ENCODE results near the gene TANGO2.
"Not testable (repeated sequence)": the region's sequence is repeated elsewhere in the genome, so short reads cannot be mapped to it uniquely, and the experiment has no call there.

The TANGO2 gene

DNA sequence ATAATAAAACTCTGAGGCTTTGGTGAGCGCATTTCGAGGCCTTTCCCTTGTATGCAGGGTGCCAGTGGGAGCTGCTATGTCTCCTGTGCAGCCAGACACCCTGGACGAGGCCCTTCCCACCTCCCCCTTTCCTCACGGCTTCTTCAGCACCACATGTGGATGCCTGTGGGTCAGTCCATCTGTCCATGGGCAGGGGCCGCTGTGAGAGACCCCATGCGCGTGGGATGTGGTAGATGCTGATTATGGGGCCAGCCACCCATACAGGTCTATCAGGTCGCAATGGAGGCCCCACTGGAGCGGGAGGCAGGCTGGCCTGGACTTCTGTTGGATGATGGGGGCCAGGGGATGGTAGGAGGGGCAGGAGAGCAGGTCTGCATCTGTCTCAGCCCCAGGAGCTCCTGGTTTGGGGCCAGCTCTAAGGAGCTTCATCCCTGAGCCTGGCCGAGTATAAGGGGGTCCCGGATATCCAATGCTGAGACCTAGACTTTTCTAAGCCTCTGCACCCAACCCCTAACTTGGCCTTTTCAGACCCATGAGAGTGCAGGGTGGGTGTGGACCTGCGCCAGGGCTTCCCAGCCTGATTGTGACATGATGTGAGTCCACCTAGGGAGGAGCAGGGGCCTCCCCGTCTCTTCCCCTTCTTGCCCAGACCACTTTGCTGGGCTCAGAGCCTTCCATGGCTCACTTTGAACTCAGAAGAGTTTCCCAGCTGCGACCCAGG is 45.1 kb downstream of the TANGO2 start:
- no peak for DNase-seq (ENCODE audit: low read depth)

DNA sequence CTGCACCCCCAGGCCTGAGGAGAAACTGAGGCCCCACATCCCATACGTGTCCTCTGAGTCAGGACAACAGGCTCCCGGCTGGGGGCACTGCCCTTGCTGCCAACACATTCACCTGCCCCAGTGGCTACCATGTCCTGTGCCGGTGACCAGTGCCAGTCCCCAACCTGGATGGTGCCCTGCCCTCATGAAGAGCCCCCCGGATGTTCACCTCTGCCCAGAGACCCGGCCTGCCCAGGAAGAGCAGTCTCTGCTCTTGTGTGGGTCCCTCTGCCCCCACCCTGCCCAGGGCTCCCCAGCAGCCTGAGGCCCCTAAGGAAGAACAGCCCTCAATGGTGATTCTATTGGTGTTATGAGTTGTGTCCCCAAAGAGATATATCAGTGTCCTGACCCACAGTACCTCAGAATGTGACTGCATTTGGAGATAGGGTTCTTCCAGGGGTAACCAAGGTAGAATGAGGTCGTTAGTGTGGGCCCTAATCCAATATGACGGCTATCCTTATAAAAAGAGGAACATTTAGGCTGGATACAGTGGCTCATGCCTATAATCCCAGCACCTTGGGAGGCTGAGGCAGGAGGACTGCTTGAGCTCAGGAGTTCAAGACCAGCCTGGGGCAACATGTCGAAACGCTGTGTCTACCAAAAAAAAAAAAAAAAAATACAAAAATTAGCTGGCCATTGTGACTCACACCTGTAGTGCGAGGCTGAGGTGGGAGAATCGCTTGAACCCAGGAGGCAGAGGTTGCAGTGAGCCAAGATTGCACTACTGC is 45.9 kb downstream of the TANGO2 start:
- DNase-seq (ENCODE audit: low read depth): no peak

DNA sequence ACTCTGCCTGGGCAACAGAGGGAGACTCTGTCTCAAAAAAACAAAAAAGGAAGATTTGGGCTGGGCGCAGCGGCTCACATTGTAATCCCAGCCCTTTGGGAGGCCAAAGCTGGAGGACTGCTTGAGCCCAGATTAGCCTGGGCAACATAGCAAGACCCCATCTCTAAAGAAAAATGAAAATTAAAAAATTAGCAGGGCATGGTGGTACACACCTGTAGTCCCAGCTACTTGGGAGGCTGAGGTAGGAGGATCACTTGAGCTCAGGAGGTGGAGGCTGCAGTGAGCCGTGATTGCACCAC is 46.4 kb downstream of the TANGO2 start:
- not testable (repeated sequence) for DNase-seq (ENCODE audit: low read depth)

DNA sequence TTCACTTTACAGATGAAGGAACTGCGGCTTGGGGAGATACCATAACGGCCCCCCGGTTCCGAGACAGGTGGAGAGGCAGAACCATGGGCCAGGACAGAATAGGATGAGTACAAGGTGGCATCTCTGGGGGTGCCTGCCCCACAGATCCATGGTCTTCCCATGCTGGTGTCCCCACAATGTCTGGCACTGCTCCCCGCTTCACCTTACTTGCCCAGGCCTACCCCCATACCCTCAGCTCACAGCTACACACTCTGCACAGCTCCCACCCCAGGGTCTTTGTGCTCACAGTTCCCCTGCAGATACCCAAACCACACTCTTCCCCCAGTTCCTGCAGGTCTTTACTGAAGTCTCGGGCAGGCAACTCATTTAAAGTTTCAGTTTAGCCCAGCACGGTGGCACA is 47.7 kb downstream of the TANGO2 start:
- DNase-seq (ENCODE audit: low read depth): no peak

DNA sequence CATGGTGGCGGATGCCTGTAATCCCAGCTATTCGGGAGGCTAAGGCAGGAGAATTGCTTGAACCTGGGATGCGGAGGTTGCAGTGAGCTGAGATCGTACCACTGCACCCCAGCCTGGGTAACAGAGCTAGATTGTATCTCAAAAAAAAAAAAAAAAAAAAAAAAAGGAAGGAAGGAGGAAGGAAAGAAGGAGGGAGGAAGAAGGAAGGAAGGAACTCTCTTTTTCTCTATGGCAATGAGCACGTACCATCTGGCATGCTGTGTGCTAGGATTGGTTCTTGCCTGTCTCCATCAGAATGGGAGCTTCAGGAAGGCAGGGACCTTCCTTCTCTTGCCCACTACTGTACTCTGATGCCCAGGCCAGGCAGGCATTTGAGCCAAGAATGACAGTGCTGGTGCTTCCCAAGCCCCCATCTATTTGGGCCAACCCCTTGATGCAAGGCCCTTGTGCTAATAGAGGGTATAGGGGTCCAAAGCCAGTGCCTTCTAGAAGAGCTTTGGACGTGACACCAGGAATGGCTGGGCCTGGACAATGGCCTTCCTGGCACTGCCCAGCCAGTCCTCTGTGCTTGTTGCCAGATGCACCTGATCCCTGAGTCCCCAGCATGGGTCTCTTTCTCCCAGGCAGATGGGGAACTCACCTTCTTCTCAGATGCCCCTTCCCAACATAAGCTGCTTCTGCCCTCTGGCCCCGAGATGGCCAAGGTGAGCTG is 48.6 kb downstream of the TANGO2 start:
- no peak for DNase-seq (ENCODE audit: low read depth)

DNA sequence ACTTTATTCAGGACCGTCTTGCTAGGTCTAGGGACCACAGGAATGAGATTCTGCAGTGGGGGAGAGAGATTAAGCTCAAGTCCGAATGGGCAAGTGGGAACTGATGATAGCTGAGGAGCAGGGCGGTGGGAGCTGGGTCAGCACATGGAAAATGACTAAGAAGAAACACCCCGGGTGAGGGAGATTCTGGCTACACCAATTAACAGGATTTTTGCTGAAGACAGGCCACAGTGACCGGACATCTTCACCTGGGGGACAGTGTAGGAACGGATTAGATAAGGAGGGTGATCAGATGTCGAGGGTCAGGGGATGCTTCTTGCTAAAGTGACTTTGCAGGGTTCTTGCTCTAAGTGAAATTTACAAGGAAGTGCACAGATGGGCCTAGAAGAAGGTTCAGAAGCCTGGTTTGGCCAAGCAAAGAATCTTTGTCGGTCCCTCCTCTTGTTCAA is 50.6 kb downstream of the TANGO2 start:
- DNase-seq (ENCODE audit: low read depth): no peak

DNA sequence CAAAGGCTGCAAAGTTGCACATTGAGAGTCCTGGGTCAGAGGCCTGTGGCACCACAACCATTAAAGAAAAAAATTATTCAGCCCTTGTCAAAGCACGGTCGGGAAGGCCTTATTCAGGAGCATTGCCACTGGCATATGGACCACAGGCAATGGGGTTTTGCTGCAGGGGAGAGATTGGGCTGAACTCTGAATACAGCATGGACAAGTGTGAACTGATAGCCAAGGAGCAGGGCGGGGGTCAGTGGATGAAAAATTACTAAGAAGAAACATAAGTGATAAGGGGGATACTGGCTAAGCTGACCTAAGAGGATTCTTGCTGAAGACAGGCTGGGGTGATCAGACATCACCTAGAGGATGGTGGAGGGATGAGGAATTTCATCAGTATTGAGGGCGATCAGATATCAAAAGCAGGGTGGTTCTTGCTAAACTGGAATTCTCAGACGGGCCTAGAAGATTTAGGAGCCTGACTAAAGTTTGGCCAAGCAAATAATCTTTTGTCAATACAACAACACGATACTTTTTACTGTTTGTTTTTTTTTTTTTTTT is 55.8 kb downstream of the TANGO2 start:
- DNase-seq (ENCODE audit: low read depth): no peak

DNA sequence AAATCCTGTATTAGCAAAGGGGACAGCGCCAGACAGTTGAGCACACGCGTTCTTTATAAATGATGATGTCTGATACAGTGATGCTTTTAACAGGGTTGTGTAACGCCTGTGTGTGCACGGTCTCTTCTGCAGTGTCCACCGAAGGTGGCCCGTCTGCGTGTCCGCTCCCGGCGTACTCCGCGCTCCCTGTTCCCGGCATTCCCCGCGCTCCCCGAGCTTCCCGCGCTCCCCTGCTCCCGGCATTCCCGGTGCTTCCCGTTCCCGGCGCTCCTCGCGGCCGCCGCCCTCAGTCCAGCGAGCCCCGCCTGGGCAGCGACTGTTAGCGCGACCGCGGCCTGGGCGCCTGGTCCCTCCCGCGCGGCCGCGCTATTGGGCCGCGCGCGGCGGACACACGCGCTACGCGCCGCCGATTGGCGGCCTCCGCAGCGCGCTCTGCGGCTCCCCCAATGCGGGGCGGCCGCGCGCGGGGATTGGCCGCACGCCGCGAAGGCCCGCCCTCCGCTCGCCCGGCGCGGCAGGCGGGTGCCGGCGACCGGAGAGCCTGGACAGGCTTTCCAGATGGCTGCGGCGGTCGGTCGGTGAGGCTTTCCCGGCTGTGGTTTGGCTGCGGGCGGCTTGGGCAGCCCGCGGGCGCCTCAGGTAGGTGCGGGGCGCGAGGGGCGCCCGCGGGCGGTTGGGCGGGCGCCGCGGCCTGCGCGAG is 59.0 kb downstream of the TANGO2 start, which contains the start of gene DGCR8:
TSS of gene DGCR8 (plus strand) at position 497 of the 700 bp plus-strand sequence. CDS start 5,723 bp downstream, outside the sequence.
- DNase-seq (ENCODE audit: low read depth): peak; percentile 64

DNA sequence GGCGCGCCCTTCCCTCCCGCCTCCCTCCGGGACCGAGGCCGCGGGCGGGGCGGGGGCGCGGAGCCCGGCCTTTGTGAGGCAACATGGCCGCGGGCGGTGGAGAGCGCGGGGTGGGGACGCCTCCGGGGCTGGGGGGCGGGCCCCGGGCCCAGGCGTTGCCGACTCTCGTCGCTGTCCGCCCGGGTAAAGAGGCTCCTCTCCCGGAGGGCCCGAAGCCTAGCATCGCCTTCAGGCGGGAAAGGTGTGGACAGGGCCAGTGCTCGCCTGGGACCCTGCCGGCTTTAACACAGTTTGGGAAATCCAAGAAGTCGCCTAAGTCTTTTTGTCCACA is 59.5 kb downstream of the TANGO2 start:
- DNase-seq (ENCODE audit: low read depth): peak; percentile 64

DNA sequence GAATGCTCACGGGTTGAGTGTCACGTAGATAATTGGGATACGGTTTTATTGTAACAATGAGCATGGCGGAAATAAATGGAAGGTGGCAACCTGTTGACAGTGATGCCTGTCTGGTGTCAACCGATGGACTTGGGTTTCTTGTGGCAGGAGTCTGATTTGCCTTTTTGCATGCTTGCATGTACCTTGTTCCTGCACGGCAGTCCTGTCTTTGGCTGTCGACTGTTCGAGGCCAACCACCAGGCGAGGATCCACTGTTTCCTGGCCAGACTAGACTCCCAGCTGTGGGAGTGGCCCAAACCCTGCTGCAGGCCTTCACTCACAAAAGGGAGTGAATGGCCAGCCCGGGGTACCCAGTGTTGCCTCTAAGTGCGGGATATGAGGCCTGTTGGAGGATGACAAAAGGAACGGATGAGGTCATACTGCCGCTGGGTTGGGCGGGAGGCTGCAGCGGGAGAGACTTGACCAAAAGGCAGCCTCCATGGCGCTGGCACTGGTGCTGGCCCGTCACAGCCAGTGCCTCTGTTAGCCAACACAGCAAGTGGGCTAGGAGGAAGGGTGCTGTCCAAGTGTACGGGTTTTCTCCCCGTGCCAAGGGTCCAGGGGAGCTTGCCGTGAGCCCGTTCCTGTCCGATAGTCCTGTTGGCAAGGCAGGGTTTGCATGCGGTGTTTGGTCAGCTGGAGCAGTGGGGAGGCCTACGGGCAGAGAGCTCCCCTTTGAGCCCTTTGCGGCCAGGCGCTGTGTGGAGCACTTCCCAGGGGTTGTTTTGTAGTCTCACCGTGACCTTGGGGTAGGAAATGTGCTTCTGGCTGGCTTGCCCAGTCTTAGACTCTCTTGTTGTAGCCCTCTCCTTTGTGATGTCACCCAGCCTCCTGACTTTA is 60.1 kb downstream of the TANGO2 start:
- no peak for DNase-seq (ENCODE audit: low read depth)

DNA sequence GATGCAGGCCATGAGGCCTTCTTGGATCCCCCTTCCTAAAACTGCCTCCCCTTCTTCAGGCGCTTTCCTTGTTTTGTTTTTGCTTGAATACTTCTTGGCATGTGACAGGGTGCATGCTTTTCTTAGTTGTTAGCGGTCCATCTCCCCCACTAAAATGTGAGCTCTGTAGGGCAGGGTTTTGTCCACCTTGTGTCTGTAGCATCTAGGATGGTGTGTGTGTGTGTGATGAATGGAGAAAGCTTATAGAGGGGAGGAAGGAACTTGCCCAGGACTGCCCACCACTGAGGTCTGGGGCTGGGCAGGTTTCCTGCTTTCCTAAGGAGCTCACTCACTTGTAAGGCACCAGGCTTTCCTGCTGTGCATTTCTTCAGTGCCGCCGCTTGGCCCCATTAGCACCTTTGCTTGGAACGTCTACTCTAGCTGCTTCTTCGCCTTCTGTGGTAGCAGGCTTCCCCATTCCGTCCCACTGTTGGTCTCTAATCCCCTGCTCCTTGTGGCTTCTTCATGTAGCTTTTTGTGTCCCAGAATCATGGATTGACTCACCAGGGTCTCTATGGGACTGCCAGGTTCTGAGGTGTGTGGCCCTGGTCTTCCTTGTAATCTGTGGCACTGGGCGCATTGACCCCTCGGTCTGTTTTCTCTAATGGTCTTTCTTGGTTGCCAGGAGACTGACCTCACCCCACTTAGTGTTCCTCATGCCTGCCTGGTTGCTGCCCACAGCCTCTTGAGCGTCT is 62.4 kb downstream of the TANGO2 start:
- DNase-seq (ENCODE audit: low read depth): no peak

DNA sequence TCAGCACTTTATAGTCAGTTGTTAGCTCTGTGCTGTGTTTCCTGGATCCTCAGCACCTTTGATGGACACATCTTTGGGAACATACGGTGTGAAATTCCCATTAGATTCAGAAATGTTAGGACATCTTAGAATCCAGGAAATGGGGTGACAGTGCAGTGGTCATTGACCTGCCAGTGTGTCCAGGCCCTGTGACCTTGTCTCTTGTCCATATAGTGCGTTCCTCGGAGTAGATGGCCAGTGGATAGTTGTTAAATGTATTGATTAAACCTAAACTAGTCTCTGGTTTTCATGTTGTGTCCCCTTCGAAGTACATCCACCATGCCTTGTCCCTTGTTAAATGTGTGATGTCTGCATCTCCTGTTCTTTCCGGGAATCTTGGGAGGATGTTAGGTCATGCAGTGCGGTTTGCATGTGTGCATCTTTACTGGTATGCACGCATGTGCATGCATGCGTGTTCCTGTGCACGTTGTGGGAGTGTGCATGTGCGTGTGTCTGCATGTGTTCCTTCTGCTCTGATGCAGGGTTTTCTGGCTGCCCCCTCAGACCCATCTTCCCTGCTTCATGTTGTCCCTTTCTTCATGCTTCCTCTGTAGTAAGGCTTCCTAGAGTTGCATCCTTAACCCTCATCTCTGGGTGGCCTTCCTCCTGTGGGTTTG is 63.1 kb downstream of the TANGO2 start:
- DNase-seq (ENCODE audit: low read depth): no peak

DNA sequence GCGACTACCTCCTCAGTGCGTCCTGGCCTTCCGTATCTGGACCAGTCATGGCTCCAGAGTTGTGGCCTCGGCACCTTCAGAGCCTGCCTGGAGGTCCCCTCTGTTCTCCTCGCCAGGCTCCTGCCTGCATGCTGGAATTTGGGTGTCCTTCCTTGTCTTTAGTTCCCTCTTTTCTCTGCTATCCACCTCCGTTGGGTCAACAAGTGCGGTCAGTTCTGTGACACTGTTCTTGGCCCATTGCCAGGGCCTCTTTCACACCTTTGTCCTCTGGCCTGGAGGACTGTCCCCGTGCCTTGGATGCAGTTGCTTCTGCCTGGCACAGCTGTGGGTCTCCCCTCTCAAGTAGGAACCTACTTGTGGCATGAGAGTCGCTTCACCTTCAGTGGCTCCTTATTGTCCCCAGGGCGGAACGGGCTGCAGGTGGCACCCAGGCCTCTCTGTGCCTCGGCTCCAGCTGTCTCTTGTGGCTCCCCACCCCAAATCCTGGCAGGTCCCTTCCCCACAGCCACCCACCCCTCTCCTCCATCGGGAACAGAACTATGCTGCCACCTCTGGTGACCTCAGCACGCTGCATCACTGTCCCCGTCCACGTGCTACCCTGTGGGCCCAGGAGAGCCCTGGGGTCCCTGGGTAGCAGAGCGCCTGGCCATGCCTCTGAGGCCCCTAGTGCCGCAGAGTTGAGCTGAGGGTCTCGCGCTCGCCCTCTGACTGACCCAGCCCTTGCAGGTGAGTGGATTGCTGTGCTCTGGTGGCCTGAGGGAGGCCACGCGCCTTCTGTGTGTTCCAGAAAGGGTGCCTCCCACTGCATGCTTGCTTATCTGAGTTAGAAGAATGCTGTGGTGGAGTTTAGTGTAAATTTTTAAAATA is 63.9 kb downstream of the TANGO2 start:
- no peak for DNase-seq (ENCODE audit: low read depth)

DNA sequence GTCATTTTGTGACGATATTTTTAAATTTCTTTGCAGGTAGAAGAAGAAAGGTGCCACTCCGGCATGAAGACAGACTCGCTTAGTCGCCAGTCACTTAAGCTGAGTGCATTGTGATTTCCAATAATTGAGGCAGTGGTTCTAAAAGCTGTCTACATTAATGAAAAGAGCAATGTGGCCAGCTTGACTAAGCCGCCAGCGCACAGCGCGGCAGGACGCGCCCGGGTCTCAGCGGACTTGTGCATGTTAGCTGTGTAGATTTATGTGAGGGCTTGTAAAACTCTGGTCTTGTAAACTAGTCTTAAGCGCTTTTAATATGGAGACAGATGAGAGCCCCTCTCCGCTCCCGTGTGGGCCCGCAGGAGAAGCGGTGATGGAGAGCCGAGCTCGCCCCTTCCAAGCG is 64.7 kb downstream of the TANGO2 start:
- no peak for DNase-seq (ENCODE audit: low read depth)

DNA sequence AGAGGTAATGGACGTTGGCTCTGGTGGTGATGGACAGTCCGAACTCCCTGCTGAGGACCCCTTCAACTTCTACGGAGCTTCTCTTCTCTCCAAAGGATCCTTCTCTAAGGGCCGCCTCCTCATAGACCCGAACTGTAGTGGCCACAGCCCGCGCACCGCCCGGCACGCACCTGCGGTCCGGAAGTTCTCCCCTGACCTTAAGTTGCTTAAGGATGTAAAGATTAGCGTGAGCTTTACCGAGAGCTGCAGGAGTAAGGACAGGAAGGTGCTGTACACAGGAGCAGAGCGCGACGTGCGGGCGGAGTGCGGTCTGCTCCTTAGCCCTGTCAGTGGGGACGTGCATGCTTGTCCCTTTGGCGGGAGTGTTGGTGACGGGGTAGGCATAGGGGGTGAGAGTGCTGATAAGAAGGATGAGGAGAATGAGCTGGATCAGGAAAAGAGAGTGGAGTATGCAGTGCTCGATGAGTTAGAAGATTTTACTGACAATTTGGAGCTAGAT is 65.2 kb downstream of the TANGO2 start:
- DNase-seq (ENCODE audit: low read depth): no peak

DNA sequence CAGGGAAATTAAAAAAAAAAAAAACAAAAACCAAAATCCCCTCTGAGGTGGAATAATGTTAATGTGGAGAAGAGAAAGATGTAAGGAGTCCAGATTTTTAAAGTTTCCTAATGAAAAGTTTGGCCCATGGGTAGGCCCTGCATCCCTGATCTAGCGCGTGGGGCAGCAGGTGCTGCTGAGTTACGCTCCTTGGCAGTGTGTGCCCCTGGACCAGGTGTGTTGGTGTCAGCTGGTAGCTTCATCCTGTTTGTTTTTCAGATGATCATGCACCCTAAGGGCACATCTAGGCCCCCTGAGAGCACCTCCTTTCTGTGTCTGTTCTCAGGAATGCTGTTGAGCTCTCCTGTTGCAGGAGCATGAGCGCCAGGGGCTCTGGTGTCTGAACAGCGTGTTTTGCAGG is 65.9 kb downstream of the TANGO2 start:
- no peak for DNase-seq (ENCODE audit: low read depth)

DNA sequence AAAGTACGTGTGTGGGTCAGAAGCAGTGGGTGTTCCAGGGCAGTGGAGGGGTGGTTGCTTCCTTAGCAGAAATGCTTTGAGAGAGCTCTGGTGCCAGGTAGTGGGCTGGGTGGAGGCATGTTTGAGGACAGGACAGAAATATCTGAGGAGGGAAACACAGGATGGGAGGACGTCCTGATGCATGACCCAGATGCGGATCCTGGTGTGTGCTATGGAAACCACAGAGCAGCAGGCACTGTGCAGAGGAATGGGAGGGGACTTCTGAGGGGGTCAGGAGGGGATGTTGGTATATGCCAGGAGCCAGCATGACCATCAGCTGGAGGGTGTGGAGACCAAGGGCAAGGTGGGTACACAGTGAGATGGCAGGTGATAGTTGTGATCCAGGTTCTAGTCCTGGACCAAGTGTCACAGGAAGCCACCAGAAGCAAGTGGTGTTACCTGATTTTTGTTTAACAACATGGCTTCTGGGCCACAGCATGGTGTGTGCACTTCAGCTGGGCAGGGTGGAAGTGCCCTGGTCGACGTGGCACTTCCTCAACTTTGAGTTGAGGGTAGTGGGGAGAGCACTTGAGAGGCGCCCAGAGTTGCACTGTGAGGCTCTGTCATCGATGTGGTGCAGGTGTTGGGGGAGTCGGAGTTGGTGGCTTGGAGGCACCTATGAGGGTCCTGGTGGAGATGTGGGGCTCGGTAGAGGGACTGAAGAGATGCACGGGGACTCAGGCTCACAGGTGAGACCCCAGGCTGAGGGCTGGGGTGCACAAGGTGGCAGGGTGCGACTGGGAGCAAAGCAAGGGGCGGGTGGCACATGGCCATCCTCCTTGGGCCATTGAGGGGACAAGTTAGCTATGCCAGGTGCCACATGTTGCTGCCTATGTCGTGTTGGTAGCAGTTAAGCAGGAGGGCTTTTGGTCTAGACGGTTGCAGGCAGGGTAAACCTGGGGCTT is 66.7 kb downstream of the TANGO2 start:
- no peak for DNase-seq (ENCODE audit: low read depth)

DNA sequence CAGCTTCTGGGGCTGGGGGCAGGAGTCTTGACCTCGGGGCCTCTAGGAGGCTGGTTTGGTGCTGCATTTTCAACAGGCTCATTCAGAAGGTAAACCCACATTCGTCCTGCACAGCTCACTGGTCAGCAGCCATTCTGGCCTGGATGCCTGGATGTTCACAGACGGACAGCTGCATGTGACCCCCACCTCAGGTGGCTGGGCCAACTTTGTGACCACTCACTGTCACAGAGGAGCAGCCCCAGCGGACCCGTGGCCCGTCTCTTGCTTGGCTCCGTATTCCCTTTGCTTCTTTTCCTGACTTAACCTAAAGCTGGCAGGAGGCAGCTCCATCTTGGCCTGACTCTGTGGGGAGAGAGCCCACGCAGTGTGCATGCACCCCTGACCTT is 67.3 kb downstream of the TANGO2 start:
- DNase-seq (ENCODE audit: low read depth): no peak

Data from stimulated activated CD8-positive, alpha-beta memory T cell treated with anti-CD3 and anti-CD28 coated beads, Interleukin-12 subunit alpha, Interleukin-12 subunit beta, amount 100 ng/mL, for 4 hours (primary cell).